Vagina (tissue), 2 donors: Measurements from ENCODE around the gene R3HDM2.

Experiments used
- POLR2A ChIP-seq, 2 donors: fragments of 450-650 bp; IDR thresholded peaks; one replicate each; pipeline ENCODE4 v1.6.1; 2017; ENCODE audit warnings: antibody characterized with exemption in 2 of 2, mild to moderate bottlenecking in 2 of 2, moderate library complexity in 2 of 2
- POLR2AphosphoS5 ChIP-seq, 2 donors: sonication (generic); formaldehyde crosslinking; IDR thresholded peaks; one replicate each; pipeline ENCODE4 v1.9.0; 2017; ENCODE audit warnings: antibody characterized with exemption in 2 of 2, mild to moderate bottlenecking in 2 of 2, low read depth in 1 of 2; ENCODE audit not compliant: insufficient read depth in 1 of 2
- TF ChIP-seq, protein P1 (sequence below), 3 experiments: fragments of 450-650 bp in 2 of 3; fragments of 200-600 bp in 1 of 3; sonication (generic) in 1 of 3; IDR thresholded peaks; one replicate each; pipeline ENCODE4 v1.5.1; 2017 to 2019; ENCODE audit warnings: antibody characterized with exemption in 3 of 3, mild to moderate bottlenecking in 2 of 3, moderate library complexity in 2 of 3

DNA sequence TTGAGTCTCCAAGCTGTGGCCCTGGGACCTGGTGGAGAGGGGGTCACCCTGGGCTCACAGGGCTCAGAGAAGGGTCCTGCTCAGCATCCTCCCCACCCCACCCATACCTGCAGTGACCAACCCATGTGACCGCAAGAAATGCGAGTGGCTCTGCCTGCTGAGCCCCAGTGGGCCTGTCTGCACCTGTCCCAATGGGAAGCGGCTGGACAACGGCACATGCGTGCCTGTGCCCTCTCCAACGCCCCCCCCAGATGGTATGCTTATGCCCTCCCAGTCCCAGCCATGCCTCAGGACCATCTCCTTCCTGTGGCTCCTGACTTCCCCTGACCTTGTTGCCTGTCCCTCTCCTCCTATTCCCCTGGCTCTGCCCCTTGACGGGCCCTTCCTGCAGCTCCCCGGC is 220.9 kb downstream of the R3HDM2 start:
- TF ChIP-seq, protein P1, sequence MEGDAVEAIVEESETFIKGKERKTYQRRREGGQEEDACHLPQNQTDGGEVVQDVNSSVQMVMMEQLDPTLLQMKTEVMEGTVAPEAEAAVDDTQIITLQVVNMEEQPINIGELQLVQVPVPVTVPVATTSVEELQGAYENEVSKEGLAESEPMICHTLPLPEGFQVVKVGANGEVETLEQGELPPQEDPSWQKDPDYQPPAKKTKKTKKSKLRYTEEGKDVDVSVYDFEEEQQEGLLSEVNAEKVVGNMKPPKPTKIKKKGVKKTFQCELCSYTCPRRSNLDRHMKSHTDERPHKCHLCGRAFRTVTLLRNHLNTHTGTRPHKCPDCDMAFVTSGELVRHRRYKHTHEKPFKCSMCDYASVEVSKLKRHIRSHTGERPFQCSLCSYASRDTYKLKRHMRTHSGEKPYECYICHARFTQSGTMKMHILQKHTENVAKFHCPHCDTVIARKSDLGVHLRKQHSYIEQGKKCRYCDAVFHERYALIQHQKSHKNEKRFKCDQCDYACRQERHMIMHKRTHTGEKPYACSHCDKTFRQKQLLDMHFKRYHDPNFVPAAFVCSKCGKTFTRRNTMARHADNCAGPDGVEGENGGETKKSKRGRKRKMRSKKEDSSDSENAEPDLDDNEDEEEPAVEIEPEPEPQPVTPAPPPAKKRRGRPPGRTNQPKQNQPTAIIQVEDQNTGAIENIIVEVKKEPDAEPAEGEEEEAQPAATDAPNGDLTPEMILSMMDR (IDR thresholded peaks at IDR 0.05) = no peak
- TF ChIP-seq POLR2A (IDR thresholded peaks at IDR 0.05) = no peak
- TF ChIP-seq POLR2AphosphoS5 (IDR thresholded peaks at IDR 0.05; ENCODE audit: insufficient read depth in 1 of 2, low read depth in 1 of 2) = peak in 1 of 2 donors; percentile 19
